Measurements from ENCODE around the gene CNOT6L. TPM values are rescaled to one million over a fixed set of nuclear protein-coding genes. Genes with fewer than 3 reads are reported as not detected.
"Not testable (repeated sequence)": the region's sequence is repeated elsewhere in the genome, so short reads cannot be mapped to it uniquely, and the experiment has no call there.

The CNOT6L gene
- total and polyA plus RNA-seq, 7 experiments from 2014 or later, result 50.5 to 212 (median 142) TPM

- ChIA-PET POLR2A (interaction anchor here (1.2 kb wide), 1 partner anchor 30 kb away, joined by 4 read pairs; no protein-coding TSS in a partner anchor), CTCF (interaction anchor here (1.0 kb wide), 1 partner anchor 13 kb away, joined by 4 read pairs; no protein-coding TSS in a partner anchor)
- ATAC-seq (no peak), DNase-seq (no peak)
- peak overlapping the region in 6 of 10 donors; percentile 19 to 69 (median 46) for H3K4me3 Mint-ChIP-seq
- peaks cover 0 to 13% (median 12%) of the 10 kb centered on the region in 5 donors for H3K36me3 Mint-ChIP-seq
- H3K27me3 ChIP-seq (ENCODE audit: control insufficient read depth in 2 of 2, insufficient read depth in 2 of 2, low read length in 2 of 2), result no peaks in the 10 kb centered on the region
- intact Hi-C loops (cut with micrococcal nuclease), result no loop called here
- peak overlapping the region in 1 of 9 donors; percentile 56 for H3K27ac Mint-ChIP-seq
- H3K9me3 ChIP-seq (ENCODE audit: control insufficient read depth in 2 of 3, low read length in 3 of 3), result no peaks in the 10 kb centered on the region
- H3K9me3 Mint-ChIP-seq, result no peaks in the 10 kb centered on the region
- H3K4me1 ChIP-seq (ENCODE audit: control insufficient read depth in 2 of 2, insufficient read depth in 2 of 2, low read length in 2 of 2), result peaks cover 30 to 43% of the 10 kb centered on the region in 2 donors
- no peaks in the 10 kb centered on the region for H3K36me3 ChIP-seq (ENCODE audit: control insufficient read depth in 2 of 3, insufficient read depth in 3 of 3, low read length in 3 of 3)
- no peak overlapping the region for H3K27ac ChIP-seq (ENCODE audit: low read depth, low read length)
- no peaks in the 10 kb centered on the region for H3K27me3 Mint-ChIP-seq
- H3K4me3 ChIP-seq (ENCODE audit: low read length), result no peak overlapping the region
- peaks cover 34 to 97% (median 83%) of the 10 kb centered on the region in 7 donors for H3K4me1 Mint-ChIP-seq
Observed at GRCh38 chr4:77787969-77788368, 31.2 kb downstream of the CNOT6L start.

- Mint-ChIP-seq H3K4me1 (peaks cover 44 to 97% (median 84%) of the 10 kb centered on the region in 7 donors), H3K4me3 (peak overlapping the region in 9 of 10 donors; percentile 5 to 75 (median 62)), H3K27ac (peak overlapping the region in 7 of 9 donors; percentile 13 to 80 (median 66)), H3K27me3 (no peaks in the 10 kb centered on the region), H3K9me3 (no peaks in the 10 kb centered on the region), H3K36me3 (peaks cover 0 to 14% (median 9%) of the 10 kb centered on the region in 5 donors)
- POLR2A ChIA-PET, result interaction anchor here (0.6 kb wide), 1 partner anchor 38 kb away, joined by 3 read pairs; no protein-coding TSS in a partner anchor
- CTCF ChIA-PET, result no interaction called here
- no peaks in the 10 kb centered on the region for H3K36me3 ChIP-seq (ENCODE audit: control insufficient read depth in 2 of 3, insufficient read depth in 3 of 3, low read length in 3 of 3)
- no peaks in the 10 kb centered on the region for H3K9me3 ChIP-seq (ENCODE audit: control insufficient read depth in 2 of 3, low read length in 3 of 3)
- intact Hi-C loops (cut with micrococcal nuclease), result loop anchor here (2.0 kb wide), 1 partner anchor 15 kb away; no protein-coding TSS in a partner anchor
- H3K4me1 ChIP-seq (ENCODE audit: control insufficient read depth in 2 of 2, insufficient read depth in 2 of 2, low read length in 2 of 2), result peaks cover 32 to 33% of the 10 kb centered on the region in 2 donors
- H3K27ac ChIP-seq (ENCODE audit: low read depth, low read length), result no peak overlapping the region
- no peak for ATAC-seq
- no peak for DNase-seq
- no peak overlapping the region for H3K4me3 ChIP-seq (ENCODE audit: low read length)
- no peaks in the 10 kb centered on the region for H3K27me3 ChIP-seq (ENCODE audit: control insufficient read depth in 2 of 2, insufficient read depth in 2 of 2, low read length in 2 of 2)
Observed at GRCh38 chr4:77785669-77786068, 33.5 kb downstream of the CNOT6L start.

GRCh38 chr4:77783895-77784294, 35.3 kb downstream of the CNOT6L start:
- Histone ChIP-seq H3K9me3 (ENCODE audit: control insufficient read depth in 2 of 3, low read length in 3 of 3) (no peaks in the 10 kb centered on the region), H3K4me3 (ENCODE audit: low read length) (no peak overlapping the region), H3K27me3 (ENCODE audit: control insufficient read depth in 2 of 2, insufficient read depth in 2 of 2, low read length in 2 of 2) (no peaks in the 10 kb centered on the region), H3K4me1 (ENCODE audit: control insufficient read depth in 2 of 2, insufficient read depth in 2 of 2, low read length in 2 of 2) (peaks cover 37 to 40% of the 10 kb centered on the region in 2 donors), H3K27ac (ENCODE audit: low read depth, low read length) (no peak overlapping the region), H3K36me3 (ENCODE audit: control insufficient read depth in 2 of 3, insufficient read depth in 3 of 3, low read length in 3 of 3) (no peaks in the 10 kb centered on the region)
- H3K4me1 Mint-ChIP-seq, result peaks cover 38 to 95% (median 82%) of the 10 kb centered on the region in 7 donors
- ChIA-PET POLR2A (interaction anchor here (0.6 to 0.7 kb wide), 3 partner anchors 10 to 1741 kb away, joined by 3 read pairs; no protein-coding TSS in a partner anchor), CTCF (no interaction called here)
- no peaks in the 10 kb centered on the region for H3K27me3 Mint-ChIP-seq
- H3K27ac Mint-ChIP-seq, result peak overlapping the region in 4 of 9 donors; percentile 0 to 76 (median 49)
- H3K4me3 Mint-ChIP-seq, result peak overlapping the region in 8 of 10 donors; percentile 34 to 75 (median 54)
- ATAC-seq (no peak), DNase-seq (no peak)
- H3K9me3 Mint-ChIP-seq, result no peaks in the 10 kb centered on the region
- intact Hi-C loops (cut with micrococcal nuclease), result loop anchor here (2.0 to 5.0 kb wide), 2 partner anchors 17 to 33 kb away; partner anchors contain the start of gene CNOT6L (in 2 of the 2)
- H3K36me3 Mint-ChIP-seq, result peaks cover 0 to 15% (median 7%) of the 10 kb centered on the region in 5 donors

- peak overlapping the region in 8 of 10 donors; percentile 7 to 72 (median 39) for H3K4me3 Mint-ChIP-seq
- intact Hi-C loops (cut with micrococcal nuclease), result loop anchor here (5.0 kb wide), 1 partner anchor 35 kb away; the partner anchor contains the start of gene CNOT6L (in 2 of the 2)
Observed at GRCh38 chr4:77782102-77782835, 36.9 kb downstream of the CNOT6L start.

GRCh38 chr4:77780762-77781161, 38.4 kb downstream of the CNOT6L start:
- H3K36me3 ChIP-seq (ENCODE audit: control insufficient read depth in 2 of 3, insufficient read depth in 3 of 3, low read length in 3 of 3); H3K4me3 ChIP-seq (ENCODE audit: low read length); H3K27ac ChIP-seq (ENCODE audit: low read depth, low read length); H3K9me3 Mint-ChIP-seq; DNase-seq; H3K27me3 ChIP-seq (ENCODE audit: control insufficient read depth in 2 of 2, insufficient read depth in 2 of 2, low read length in 2 of 2); H3K9me3 ChIP-seq (ENCODE audit: control insufficient read depth in 2 of 3, low read length in 3 of 3); H3K27me3 Mint-ChIP-seq; ATAC-seq; CTCF ChIA-PET: not testable (repeated sequence)
- peak overlapping the region in 6 of 9 donors; percentile 17 to 57 (median 32) for H3K27ac Mint-ChIP-seq
- H3K4me3 Mint-ChIP-seq, result peak overlapping the region in 7 of 10 donors; percentile 7 to 63 (median 26)
- peaks cover 0 to 16% (median 6%) of the 10 kb centered on the region in 5 donors for H3K36me3 Mint-ChIP-seq
- H3K4me1 ChIP-seq (ENCODE audit: control insufficient read depth in 2 of 2, insufficient read depth in 2 of 2, low read length in 2 of 2), result peaks cover 24 to 37% of the 10 kb centered on the region in 2 donors
- POLR2A ChIA-PET, result interaction anchor here (0.9 to 1.5 kb wide), 2 partner anchors 19 to 37 kb away, joined by 3 to 4 read pairs; no protein-coding TSS in a partner anchor
- H3K4me1 Mint-ChIP-seq, result peaks cover 50 to 93% (median 85%) of the 10 kb centered on the region in 7 donors
- intact Hi-C loops (cut with micrococcal nuclease), result loop anchor here (5.0 kb wide), 1 partner anchor 37 kb away; the partner anchor contains the start of gene CNOT6L (in 2 of the 2)

More at GRCh38 chr4:77782102-77782835, 36.9 kb downstream of the CNOT6L start:
- Mint-ChIP-seq H3K4me1 (peaks cover 45 to 92% (median 79%) of the 10 kb centered on the region in 7 donors), H3K9me3 (no peaks in the 10 kb centered on the region), H3K36me3 (peaks cover 0 to 17% (median 7%) of the 10 kb centered on the region in 5 donors), H3K27ac (peak overlapping the region in 7 of 9 donors; percentile 0 to 58 (median 43)), H3K27me3 (no peaks in the 10 kb centered on the region)
- H3K27ac ChIP-seq (ENCODE audit: low read depth, low read length), result no peak overlapping the region
- H3K4me1 ChIP-seq (ENCODE audit: control insufficient read depth in 2 of 2, insufficient read depth in 2 of 2, low read length in 2 of 2), result peaks cover 29 to 40% of the 10 kb centered on the region in 2 donors
- ChIA-PET CTCF (interaction anchor here (0.5 to 0.7 kb wide), 2 partner anchors 19 to 1785 kb away, joined by 3 to 4 read pairs; no protein-coding TSS in a partner anchor), POLR2A (interaction anchor here (0.9 to 1.0 kb wide), 4 partner anchors 13 to 160 kb away, joined by 3 to 6 read pairs (median 4); partner anchors contain the start of gene MRPL1)
- ATAC-seq (no peak), DNase-seq (no peak)
- H3K27me3 ChIP-seq (ENCODE audit: control insufficient read depth in 2 of 2, insufficient read depth in 2 of 2, low read length in 2 of 2), result no peaks in the 10 kb centered on the region
- H3K9me3 ChIP-seq (ENCODE audit: control insufficient read depth in 2 of 3, low read length in 3 of 3), result no peaks in the 10 kb centered on the region
- H3K36me3 ChIP-seq (ENCODE audit: control insufficient read depth in 2 of 3, insufficient read depth in 3 of 3, low read length in 3 of 3), result no peaks in the 10 kb centered on the region
- H3K4me3 ChIP-seq (ENCODE audit: low read length), result no peak overlapping the region

- DNase-seq, result no peak
- POLR2A ChIA-PET, result no interaction called here
- no peak overlapping the region for H3K27ac ChIP-seq (ENCODE audit: low read depth, low read length)
- CTCF ChIA-PET, result no interaction called here
- Mint-ChIP-seq H3K4me1 (peaks cover 32 to 74% (median 66%) of the 10 kb centered on the region in 7 donors), H3K27me3 (no peaks in the 10 kb centered on the region), H3K27ac (peak overlapping the region in 7 of 9 donors; percentile 35 to 80 (median 78)), H3K36me3 (peaks cover 0 to 18% (median 16%) of the 10 kb centered on the region in 5 donors), H3K9me3 (no peaks in the 10 kb centered on the region), H3K4me3 (peak overlapping the region in 5 of 10 donors; percentile 4 to 57 (median 23))
- intact Hi-C loops (cut with micrococcal nuclease), result loop anchor here in 1 of 2 donors (1.0 kb wide), 1 partner anchor 8 kb away; no protein-coding TSS in a partner anchor
- ATAC-seq, result peak; percentile 29
- no peaks in the 10 kb centered on the region for H3K27me3 ChIP-seq (ENCODE audit: control insufficient read depth in 2 of 2, insufficient read depth in 2 of 2, low read length in 2 of 2)
- H3K4me1 ChIP-seq (ENCODE audit: control insufficient read depth in 2 of 2, insufficient read depth in 2 of 2, low read length in 2 of 2), result peaks cover 7 to 12% of the 10 kb centered on the region in 2 donors
- H3K9me3 ChIP-seq (ENCODE audit: control insufficient read depth in 2 of 3, low read length in 3 of 3), result no peaks in the 10 kb centered on the region
- H3K36me3 ChIP-seq (ENCODE audit: control insufficient read depth in 2 of 3, insufficient read depth in 3 of 3, low read length in 3 of 3), result peaks cover 8 to 29% (median 20%) of the 10 kb centered on the region in 3 experiments
- no peak overlapping the region for H3K4me3 ChIP-seq (ENCODE audit: low read length)
Observed at GRCh38 chr4:77777135-77777807, 41.9 kb downstream of the CNOT6L start.

Measured in naive thymus-derived CD4-positive, alpha-beta T cell (primary cell).